C4-2B (cell line): ENCODE measurements around the gene HDAC4.

ENCODE experiments used
- CTCF ChIP-seq: fragments of 450-650 bp; conservative IDR thresholded peaks from 2 replicates; pipeline ENCODE4 v1.5.1; 2017; ENCODE audit warnings: mild to moderate bottlenecking
- ZFX ChIP-seq: fragments of 450-650 bp; IDR thresholded peaks from 2 replicates; pipeline ENCODE4 v1.6.1; 2017

- TF ChIP-seq CTCF (no peak), ZFX (no peak)
Measured at GRCh38 chr2:239275847-239276831, 124.7 kb downstream of the HDAC4 start.
